HG02973 (cell line): ENCODE results near the gene FNDC5.

ENCODE experiments used
- ATAC-seq: cut with Tn5 transposase; IDR thresholded peaks from one replicate; pipeline ENCODE4 v1.9.1; 2021; ENCODE audit warnings: moderate library complexity; ENCODE audit not compliant: unreplicated experiment

FNDC5 gene

GRCh38 chr1:32898056-32898455 lies 27.3 kb upstream of the FNDC5 start:
- ATAC-seq: no peak

GRCh38 chr1:32897082-32898049 lies 26.7 kb upstream of the FNDC5 start:
- no peak for ATAC-seq

- ATAC-seq: no peak
These were observed 25.7 kb upstream of the FNDC5 start for GRCh38 chr1:32896451-32896850.

GRCh38 chr1:32895325-32896215 lies 24.9 kb upstream of the FNDC5 start:
- no peak for ATAC-seq

- ATAC-seq: no peak
These were observed 24.0 kb upstream of the FNDC5 start for GRCh38 chr1:32894681-32895080.

GRCh38 chr1:32894019-32894600 lies 23.4 kb upstream of the FNDC5 start:
- ATAC-seq: no peak

- no peak for ATAC-seq
These were observed 22.7 kb upstream of the FNDC5 start for GRCh38 chr1:32893198-32894018.

- ATAC-seq: no peak
These were observed 21.9 kb upstream of the FNDC5 start for GRCh38 chr1:32892368-32893197.

GRCh38 chr1:32891630-32892029 lies 20.9 kb upstream of the FNDC5 start:
- no peak for ATAC-seq

GRCh38 chr1:32891241-32891570 lies 20.5 kb upstream of the FNDC5 start:
- ATAC-seq: no peak

GRCh38 chr1:32890516-32891240 lies 20.0 kb upstream of the FNDC5 start:
- ATAC-seq: no peak

- no peak for ATAC-seq
These were observed 19.1 kb upstream of the FNDC5 start for GRCh38 chr1:32889731-32890278.

- ATAC-seq: no peak
These were observed 18.1 kb upstream of the FNDC5 start for GRCh38 chr1:32888677-32889420.

GRCh38 chr1:32888134-32888533 lies 17.4 kb upstream of the FNDC5 start:
- no peak for ATAC-seq

- no peak for ATAC-seq
These were observed 16.9 kb upstream of the FNDC5 start for GRCh38 chr1:32887623-32888022.

- no peak for ATAC-seq
These were observed 16.2 kb upstream of the FNDC5 start for GRCh38 chr1:32886828-32887414.

GRCh38 chr1:32886004-32886827 lies 15.5 kb upstream of the FNDC5 start, which contains the start of gene HPCA:
TSS of gene HPCA (plus strand) at chr1:32886491. CDS start at chr1:32888899, 2,408 bp downstream.
- no peak for ATAC-seq
